Spleen (tissue), 11 donors: Measurements from ENCODE around the gene APOA4. TPM values are rescaled to one million over a fixed set of nuclear protein-coding genes. Genes with fewer than 3 reads are reported as not detected.
A peak's percentile ranks its signal among the peaks of the same experiment; 100 is the strongest.

Experiments
- DNase-seq: peaks from one replicate; pipeline ENCODE4 v3.0.0-alpha.2; 2020
- H3K27ac ChIP-seq, 8 donors: fragments of 200-600 bp; sonication (generic) in 7 of 8; 1 replicate in 4 of 8; 2 replicates in 4 of 8; pipeline versions ENCODE4 v1.5.0 to v1.8.0; 2016 to 2021; ENCODE audit warnings: inconsistent platforms in 4 of 8, mild to moderate bottlenecking in 4 of 8, moderate library complexity in 1 of 8
- H3K27me3 ChIP-seq, 7 donors: fragments of 200-600 bp; sonication (generic) in 6 of 7; replicated peaks in 1 of 7; 1 replicate in 4 of 7; 2 replicates in 3 of 7; pipeline versions ENCODE4 v1.5.0 to v1.8.0; 2016 to 2021; ENCODE audit warnings: inconsistent platforms in 3 of 7, mild to moderate bottlenecking in 1 of 7
- H3K36me3 ChIP-seq, 6 donors: fragments of 200-600 bp; sonication (generic) in 5 of 6; 1 replicate in 4 of 6; 2 replicates in 2 of 6; pipeline versions ENCODE4 v1.5.0 to v1.8.0; 2016 to 2021; ENCODE audit warnings: inconsistent platforms in 2 of 6
- H3K4me1 ChIP-seq, 6 donors: fragments of 200-600 bp; sonication (generic) in 5 of 6; 1 replicate in 3 of 6; 2 replicates in 3 of 6; pipeline versions ENCODE4 v1.5.0 to v1.8.0; 2016 to 2021; ENCODE audit warnings: inconsistent platforms in 3 of 6
- H3K4me3 ChIP-seq, 8 donors: fragments of 200-600 bp; sonication (generic) in 7 of 8; 1 replicate in 4 of 8; 2 replicates in 4 of 8; pipeline versions ENCODE4 v1.5.0 to v1.8.0; 2016 to 2021; ENCODE audit warnings: inconsistent platforms in 4 of 8, mild to moderate bottlenecking in 4 of 8, moderate library complexity in 2 of 8
- H3K9me3 ChIP-seq, 8 donors: fragments of 200-600 bp; sonication (generic) in 7 of 8; 1 replicate in 4 of 8; 2 replicates in 4 of 8; pipeline versions ENCODE4 v1.5.0 to v1.8.0; 2016 to 2021; ENCODE audit warnings: inconsistent platforms in 4 of 8
- POLR2A ChIP-seq, 3 donors: fragments of 450-650 bp; IDR thresholded peaks; one replicate each; pipeline ENCODE4 v1.5.1; 2017; ENCODE audit warnings: antibody characterized with exemption in 3 of 3, mild to moderate bottlenecking in 1 of 3
- POLR2AphosphoS5 ChIP-seq, 3 donors: sonication (generic); formaldehyde crosslinking; IDR thresholded peaks; one replicate each; pipeline ENCODE4 v1.5.1; 2017; ENCODE audit warnings: antibody characterized with exemption in 3 of 3
- WGBS, 5 donors: extraction: QIAGEN DNeasy Blood & Tissue Kit in 3 of 5; methylation state at CpG; one replicate each; pipeline versions ENCODE4 v1.1.5 to v1.1.7; 2013 to 2018; 5-methylcytosine and 5-hydroxymethylcytosine counted together
- intact Hi-C: fragments of 100-400 bp; cut with DNase I; formaldehyde crosslinking; loops from one replicate; pipeline ENCODE4 v1.15.0; 2023; ENCODE audit warnings: low total_unique reads
- polyA plus RNA-seq, 3 donors: library from polyadenylated mRNA; stranded (reverse); fragments of 200-250 nt; gene quantifications; one replicate each; pipeline ENCODE4 v1.2.1, GENCODE V29; 2013
- total RNA-seq, 7 donors: library from RNA; depleted of rRNA in 3 of 7; stranded (reverse); fragments of >200 nt in 3 of 7; fragmentation: NEBNext Ultra II Directional in 4 of 7; extraction: Animal tissue kit (Norgen Biotek cat#: 25700) in 4 of 7; gene quantifications; one replicate each; pipeline versions ENCODE4 v1.1.0 to v1.2.1, GENCODE V29; 2016 to 2021
- TF ChIP-seq, protein P1 (sequence below), 11 experiments: fragments of 200-600 bp in 7 of 11; fragments of 450-650 bp in 4 of 11; sonication (generic) in 4 of 11; IDR thresholded peaks in 8 of 11; conservative IDR thresholded peaks in 3 of 11; 1 replicate in 7 of 11; 2 replicates in 4 of 11; pipeline versions ENCODE4 v1.4.0 to v1.8.0; 2016 to 2021; ENCODE audit warnings: antibody characterized with exemption in 11 of 11, inconsistent platforms in 4 of 11, mild to moderate bottlenecking in 1 of 11
- donor health status: healthy with polysubstance abuse.
- donor health status: DM: no; HTN: no; CAD: no; lungs with moderate emphysema.
- donor health status: DM: no; HTN: no; CAD: no.
- donor health status: Bipolar disorder and iron deficiency.
- donor health status: healthy.
- donor health status: DM: no; HTN: no; CAD: no.
- donor health status: DM: yes; HTN: yes; CAD: no.

Gene APOA4
- total and polyA plus RNA-seq, 10 donors = 0.05 to 0.16 TPM; not detected in 8

- intact Hi-C loops = no loop called here
- 58 to 67% (median 62%) methylated on average over 6 of the region's 6 CpGs for WGBS, 5 donors
- no peak for DNase-seq
- no peak overlapping the region for H3K4me3 ChIP-seq
- peak overlapping the region in 1 of 8 donors; percentile 89 for H3K27ac ChIP-seq
- H3K4me1 ChIP-seq = peaks cover 25 to 44% (median 38%) of the 10 kb centered on the region in 6 donors
- H3K9me3 ChIP-seq = no peaks in the 10 kb centered on the region
- peaks cover 0 to 61% (median 48%) of the 10 kb centered on the region in 6 donors for H3K36me3 ChIP-seq
- H3K27me3 ChIP-seq = no peaks in the 10 kb centered on the region
- TF ChIP-seq POLR2A (IDR thresholded peaks at IDR 0.05) (no peak), POLR2AphosphoS5 (IDR thresholded peaks at IDR 0.05) (no peak)
- TF ChIP-seq, protein P1, sequence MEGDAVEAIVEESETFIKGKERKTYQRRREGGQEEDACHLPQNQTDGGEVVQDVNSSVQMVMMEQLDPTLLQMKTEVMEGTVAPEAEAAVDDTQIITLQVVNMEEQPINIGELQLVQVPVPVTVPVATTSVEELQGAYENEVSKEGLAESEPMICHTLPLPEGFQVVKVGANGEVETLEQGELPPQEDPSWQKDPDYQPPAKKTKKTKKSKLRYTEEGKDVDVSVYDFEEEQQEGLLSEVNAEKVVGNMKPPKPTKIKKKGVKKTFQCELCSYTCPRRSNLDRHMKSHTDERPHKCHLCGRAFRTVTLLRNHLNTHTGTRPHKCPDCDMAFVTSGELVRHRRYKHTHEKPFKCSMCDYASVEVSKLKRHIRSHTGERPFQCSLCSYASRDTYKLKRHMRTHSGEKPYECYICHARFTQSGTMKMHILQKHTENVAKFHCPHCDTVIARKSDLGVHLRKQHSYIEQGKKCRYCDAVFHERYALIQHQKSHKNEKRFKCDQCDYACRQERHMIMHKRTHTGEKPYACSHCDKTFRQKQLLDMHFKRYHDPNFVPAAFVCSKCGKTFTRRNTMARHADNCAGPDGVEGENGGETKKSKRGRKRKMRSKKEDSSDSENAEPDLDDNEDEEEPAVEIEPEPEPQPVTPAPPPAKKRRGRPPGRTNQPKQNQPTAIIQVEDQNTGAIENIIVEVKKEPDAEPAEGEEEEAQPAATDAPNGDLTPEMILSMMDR (IDR thresholded peaks at IDR 0.05 in 8 of 11, conservative IDR thresholded peaks at IDR 0.05 in 3 of 11) = no peak
Observed at GRCh38 chr11:116849486-116849885, 26.4 kb upstream of the APOA4 start.

GRCh38 chr11:116849060-116849459, 26.0 kb upstream of the APOA4 start:
- DNase-seq = no peak
- Histone ChIP-seq H3K27ac (no peak overlapping the region), H3K9me3 (no peaks in the 10 kb centered on the region), H3K4me3 (no peak overlapping the region), H3K4me1 (peaks cover 20 to 39% (median 34%) of the 10 kb centered on the region in 6 donors), H3K27me3 (no peaks in the 10 kb centered on the region), H3K36me3 (peaks cover 0 to 61% (median 49%) of the 10 kb centered on the region in 6 donors)
- WGBS, 5 donors = 88 to 96% (median 95%) methylated on average over 8 to 12 of the region's 12 CpGs
- intact Hi-C loops = no loop called here
- peak in 1 of 3 donors; percentile 29 for TF ChIP-seq POLR2AphosphoS5 (IDR thresholded peaks at IDR 0.05)
- no peak for TF ChIP-seq POLR2A (IDR thresholded peaks at IDR 0.05)

- H3K27me3 ChIP-seq = no peaks in the 10 kb centered on the region
- 90 to 97% (median 95%) methylated on average over 4 of the region's 4 CpGs for WGBS, 5 donors
- TF ChIP-seq POLR2AphosphoS5 (IDR thresholded peaks at IDR 0.05) = no peak
- TF ChIP-seq, protein P1 (IDR thresholded peaks at IDR 0.05 in 8 of 11, conservative IDR thresholded peaks at IDR 0.05 in 3 of 11) = no peak
- no peak for TF ChIP-seq POLR2A (IDR thresholded peaks at IDR 0.05)
- H3K36me3 ChIP-seq = peaks cover 0 to 74% (median 58%) of the 10 kb centered on the region in 6 donors
- no peak for DNase-seq
- intact Hi-C loops = no loop called here
- H3K27ac ChIP-seq = no peak overlapping the region
- H3K4me3 ChIP-seq = no peak overlapping the region
- no peaks in the 10 kb centered on the region for H3K9me3 ChIP-seq
- peaks cover 8 to 25% (median 20%) of the 10 kb centered on the region in 6 donors for H3K4me1 ChIP-seq
Observed at GRCh38 chr11:116847612-116848011, 24.5 kb upstream of the APOA4 start.

DNA sequence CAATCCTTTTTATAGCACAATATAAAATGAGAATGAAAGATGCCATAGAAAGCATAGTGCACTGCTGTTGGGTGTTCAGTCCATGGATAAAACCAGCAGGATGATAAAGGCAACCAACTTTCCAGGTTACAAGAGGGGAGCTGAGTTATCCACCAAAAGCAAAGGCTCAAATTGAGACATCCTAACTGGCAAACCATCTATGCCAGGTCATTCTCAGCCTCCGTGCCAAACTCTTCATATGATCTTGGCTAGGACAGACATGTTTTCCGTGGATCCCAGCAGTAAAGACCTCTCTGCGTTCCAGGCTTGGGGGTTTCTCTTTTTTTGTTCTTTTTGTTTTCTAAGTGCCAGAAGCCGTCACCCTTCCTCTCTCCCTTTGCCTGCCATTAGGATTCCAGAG, 21.6 kb upstream of the APOA4 start:
- WGBS, 5 donors = 94 to 98% (median 97%) methylated on average over 4 of the region's 4 CpGs
- Histone ChIP-seq H3K36me3 (peaks cover 0 to 73% (median 58%) of the 10 kb centered on the region in 6 donors), H3K9me3 (no peaks in the 10 kb centered on the region)

More for the DNA sequence above, 21.6 kb upstream of the APOA4 start:
- Histone ChIP-seq H3K27ac (no peak overlapping the region), H3K4me1 (peaks cover 0 to 8% (median 3%) of the 10 kb centered on the region in 6 donors), H3K27me3 (no peaks in the 10 kb centered on the region), H3K4me3 (no peak overlapping the region)
- TF ChIP-seq POLR2AphosphoS5 (IDR thresholded peaks at IDR 0.05) = no peak
- TF ChIP-seq POLR2A (IDR thresholded peaks at IDR 0.05) = no peak
- TF ChIP-seq, protein P1 (IDR thresholded peaks at IDR 0.05 in 8 of 11, conservative IDR thresholded peaks at IDR 0.05 in 3 of 11) = no peak
- intact Hi-C loops = no loop called here
- no peak for DNase-seq
